Peyer's patch (tissue), 4 donors: ENCODE data around the gene SLC25A26.

Source experiments
- CTCF ChIP-seq, 6 experiments: fragments of 450-650 bp in 4 of 6; fragments of 200-600 bp in 2 of 6; sonication (generic) in 1 of 6; IDR thresholded peaks; one replicate each; pipeline ENCODE4 v1.5.1; 2017 to 2019; ENCODE audit warnings: antibody characterized with exemption in 6 of 6, mild to moderate bottlenecking in 3 of 6, moderate library complexity in 1 of 6
- POLR2A ChIP-seq, 2 donors: fragments of 450-650 bp; IDR thresholded peaks; one replicate each; pipeline ENCODE4 v1.5.1; 2017; ENCODE audit warnings: antibody characterized with exemption in 2 of 2, mild to moderate bottlenecking in 2 of 2, moderate library complexity in 2 of 2

GRCh38 chr3:66386925-66387650 lies 166.3 kb downstream of the SLC25A26 start:
- TF ChIP-seq CTCF (IDR thresholded peaks at IDR 0.05) (no peak), POLR2A (IDR thresholded peaks at IDR 0.05) (no peak)
